Measurements from ENCODE around the gene IER5.
"Not testable (repeated sequence)": the region's sequence is repeated elsewhere in the genome, so short reads cannot be mapped to it uniquely, and the experiment has no call there.

IER5 gene

GRCh38 chr1:181114574-181115367 is 26.3 kb downstream of the IER5 start:
- DNase-seq (ENCODE audit: low read depth in 1 of 2, low spot score in 1 of 2) = no peak

- DNase-seq (ENCODE audit: low read depth in 1 of 2, low spot score in 1 of 2) = no peak
These were observed 26.8 kb downstream of the IER5 start for GRCh38 chr1:181115368-181115684.

GRCh38 chr1:181115971-181116370 is 27.5 kb downstream of the IER5 start:
- not testable (repeated sequence) for DNase-seq (ENCODE audit: low read depth in 1 of 2, low spot score in 1 of 2)

GRCh38 chr1:181116819-181117390 is 28.4 kb downstream of the IER5 start:
- DNase-seq (ENCODE audit: low read depth in 1 of 2, low spot score in 1 of 2) = no peak

- DNase-seq (ENCODE audit: low read depth in 1 of 2, low spot score in 1 of 2) = no peak
These were observed 29.3 kb downstream of the IER5 start for GRCh38 chr1:181117648-181118449.

- DNase-seq (ENCODE audit: low read depth in 1 of 2, low spot score in 1 of 2) = no peak
These were observed 30.8 kb downstream of the IER5 start for GRCh38 chr1:181119093-181119989.

- DNase-seq (ENCODE audit: low read depth in 1 of 2, low spot score in 1 of 2) = no peak
These were observed 32.4 kb downstream of the IER5 start for GRCh38 chr1:181120924-181121323.

- no peak for DNase-seq (ENCODE audit: low read depth in 1 of 2, low spot score in 1 of 2)
These were observed 33.0 kb downstream of the IER5 start for GRCh38 chr1:181121498-181121897.

- DNase-seq (ENCODE audit: low read depth in 1 of 2, low spot score in 1 of 2) = no peak
These were observed 33.7 kb downstream of the IER5 start for GRCh38 chr1:181122222-181122621.

GRCh38 chr1:181123173-181123572 is 34.7 kb downstream of the IER5 start:
- DNase-seq (ENCODE audit: low read depth in 1 of 2, low spot score in 1 of 2) = no peak

GRCh38 chr1:181124291-181124751 is 35.8 kb downstream of the IER5 start:
- DNase-seq (ENCODE audit: low read depth in 1 of 2, low spot score in 1 of 2) = no peak

- no peak for DNase-seq (ENCODE audit: low read depth in 1 of 2, low spot score in 1 of 2)
These were observed 37.8 kb downstream of the IER5 start for GRCh38 chr1:181126289-181126688.

- no peak for DNase-seq (ENCODE audit: low read depth in 1 of 2, low spot score in 1 of 2)
These were observed 38.5 kb downstream of the IER5 start for GRCh38 chr1:181126871-181127587.

- DNase-seq (ENCODE audit: low read depth in 1 of 2, low spot score in 1 of 2) = no peak
These were observed 39.5 kb downstream of the IER5 start for GRCh38 chr1:181127898-181128453.

GRCh38 chr1:181128592-181129497 is 40.3 kb downstream of the IER5 start:
- no peak for DNase-seq (ENCODE audit: low read depth in 1 of 2, low spot score in 1 of 2)

GRCh38 chr1:181129771-181130606 is 41.5 kb downstream of the IER5 start:
- DNase-seq (ENCODE audit: low read depth in 1 of 2, low spot score in 1 of 2) = no peak

GRCh38 chr1:181131255-181131941 is 42.9 kb downstream of the IER5 start:
- DNase-seq (ENCODE audit: low read depth in 1 of 2, low spot score in 1 of 2) = no peak

All from activated CD4-positive, alpha-beta T cell treated with anti-CD3 and anti-CD28 coated beads, Interleukin-2, amount 50 U/mL, for 24 hours (primary cell).